ENCODE results near the gene DCUN1D2.

Gene DCUN1D2

DNA sequence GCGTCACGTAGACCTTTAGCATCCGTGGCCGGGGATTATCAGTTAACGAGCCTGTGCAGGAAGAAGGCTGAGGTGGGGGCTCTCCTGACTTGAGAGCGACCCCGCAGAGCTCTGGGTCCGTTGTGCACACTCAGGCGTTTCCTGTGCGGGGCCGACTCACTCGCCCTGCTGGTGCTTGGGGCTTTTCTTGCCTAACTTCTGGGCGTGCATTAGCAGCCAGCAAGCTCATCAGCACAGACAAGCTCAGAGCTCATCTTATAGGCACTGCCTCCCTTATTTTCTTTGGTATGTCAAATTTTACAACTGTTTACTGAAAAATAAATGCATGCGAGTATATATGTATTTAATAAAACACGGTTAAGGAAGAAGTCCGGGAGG is 60.9 kb downstream of the DCUN1D2 start:
- no peak for DNase-seq (ENCODE audit: low read depth)
- TF ChIP-seq, protein P1, sequence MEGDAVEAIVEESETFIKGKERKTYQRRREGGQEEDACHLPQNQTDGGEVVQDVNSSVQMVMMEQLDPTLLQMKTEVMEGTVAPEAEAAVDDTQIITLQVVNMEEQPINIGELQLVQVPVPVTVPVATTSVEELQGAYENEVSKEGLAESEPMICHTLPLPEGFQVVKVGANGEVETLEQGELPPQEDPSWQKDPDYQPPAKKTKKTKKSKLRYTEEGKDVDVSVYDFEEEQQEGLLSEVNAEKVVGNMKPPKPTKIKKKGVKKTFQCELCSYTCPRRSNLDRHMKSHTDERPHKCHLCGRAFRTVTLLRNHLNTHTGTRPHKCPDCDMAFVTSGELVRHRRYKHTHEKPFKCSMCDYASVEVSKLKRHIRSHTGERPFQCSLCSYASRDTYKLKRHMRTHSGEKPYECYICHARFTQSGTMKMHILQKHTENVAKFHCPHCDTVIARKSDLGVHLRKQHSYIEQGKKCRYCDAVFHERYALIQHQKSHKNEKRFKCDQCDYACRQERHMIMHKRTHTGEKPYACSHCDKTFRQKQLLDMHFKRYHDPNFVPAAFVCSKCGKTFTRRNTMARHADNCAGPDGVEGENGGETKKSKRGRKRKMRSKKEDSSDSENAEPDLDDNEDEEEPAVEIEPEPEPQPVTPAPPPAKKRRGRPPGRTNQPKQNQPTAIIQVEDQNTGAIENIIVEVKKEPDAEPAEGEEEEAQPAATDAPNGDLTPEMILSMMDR (IDR thresholded peaks at IDR 0.05; ENCODE audit: low read length, missing control alignments): no peak
- no peak overlapping the region for H3K4me3 ChIP-seq (replicated peaks; ENCODE audit: low read depth, low read length)

DNA sequence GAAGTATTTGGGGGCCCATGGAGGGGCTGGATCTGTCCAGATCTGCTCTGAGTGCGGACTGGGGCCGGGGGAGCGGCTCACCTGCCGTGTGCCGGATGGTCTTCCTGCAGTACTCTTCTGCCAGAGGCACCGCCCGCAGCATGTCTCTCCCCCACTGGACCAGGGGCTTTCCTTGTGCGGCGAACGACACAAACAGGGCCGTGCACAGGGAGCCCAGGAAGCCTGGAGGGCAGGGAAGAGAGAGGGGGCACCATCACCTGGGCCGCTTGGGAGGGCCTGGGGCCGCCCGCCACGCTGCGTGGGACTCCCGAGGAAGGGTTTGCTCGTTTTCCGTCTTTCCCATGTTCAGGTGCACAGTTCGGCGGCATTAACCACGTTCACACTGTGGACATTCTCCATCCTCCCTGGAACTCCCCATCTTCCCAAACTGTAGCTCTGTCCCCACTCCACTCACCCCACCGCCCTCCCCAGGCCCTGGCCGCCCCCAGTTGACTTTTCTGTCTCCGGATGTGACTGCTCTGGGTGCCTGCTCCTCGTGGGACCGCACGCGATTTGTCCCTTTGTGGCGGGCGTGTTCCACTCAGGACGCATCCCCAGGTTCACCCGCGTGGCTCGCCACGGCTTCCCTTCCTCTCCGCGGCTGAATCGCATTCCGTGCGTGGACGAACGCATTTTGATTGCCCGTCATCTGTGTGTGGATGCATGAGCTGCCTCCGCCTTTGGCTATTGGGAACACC is 61.5 kb downstream of the DCUN1D2 start:
- DNase-seq (ENCODE audit: low read depth): no peak
- no peak overlapping the region for H3K4me3 ChIP-seq (replicated peaks; ENCODE audit: low read depth, low read length)
- TF ChIP-seq, protein P1 (IDR thresholded peaks at IDR 0.05; ENCODE audit: low read length, missing control alignments): no peak

DNA sequence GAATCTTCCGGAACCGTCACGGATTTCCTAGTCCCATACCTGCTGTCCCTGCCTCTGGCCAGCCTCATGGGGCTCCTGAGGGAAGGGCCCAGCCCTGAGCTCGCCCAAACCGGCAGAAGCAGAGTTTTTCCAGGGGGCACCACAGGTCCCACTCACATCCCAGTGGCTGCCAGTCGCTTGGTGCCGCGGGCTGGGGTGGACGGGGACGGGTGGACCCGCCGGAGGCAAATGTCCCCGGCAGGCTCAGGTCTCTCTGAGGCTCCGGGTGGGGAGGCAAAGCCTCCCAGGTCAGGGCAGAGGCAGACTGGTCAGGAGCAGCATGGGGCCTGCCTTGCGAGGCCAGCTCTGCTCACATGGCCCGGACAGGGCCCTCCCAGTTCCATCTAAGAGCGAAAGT is 62.0 kb downstream of the DCUN1D2 start:
- no peak overlapping the region for H3K4me3 ChIP-seq (replicated peaks; ENCODE audit: low read depth, low read length)
- TF ChIP-seq, protein P1 (IDR thresholded peaks at IDR 0.05; ENCODE audit: low read length, missing control alignments): no peak
- DNase-seq (ENCODE audit: low read depth): no peak

DNA sequence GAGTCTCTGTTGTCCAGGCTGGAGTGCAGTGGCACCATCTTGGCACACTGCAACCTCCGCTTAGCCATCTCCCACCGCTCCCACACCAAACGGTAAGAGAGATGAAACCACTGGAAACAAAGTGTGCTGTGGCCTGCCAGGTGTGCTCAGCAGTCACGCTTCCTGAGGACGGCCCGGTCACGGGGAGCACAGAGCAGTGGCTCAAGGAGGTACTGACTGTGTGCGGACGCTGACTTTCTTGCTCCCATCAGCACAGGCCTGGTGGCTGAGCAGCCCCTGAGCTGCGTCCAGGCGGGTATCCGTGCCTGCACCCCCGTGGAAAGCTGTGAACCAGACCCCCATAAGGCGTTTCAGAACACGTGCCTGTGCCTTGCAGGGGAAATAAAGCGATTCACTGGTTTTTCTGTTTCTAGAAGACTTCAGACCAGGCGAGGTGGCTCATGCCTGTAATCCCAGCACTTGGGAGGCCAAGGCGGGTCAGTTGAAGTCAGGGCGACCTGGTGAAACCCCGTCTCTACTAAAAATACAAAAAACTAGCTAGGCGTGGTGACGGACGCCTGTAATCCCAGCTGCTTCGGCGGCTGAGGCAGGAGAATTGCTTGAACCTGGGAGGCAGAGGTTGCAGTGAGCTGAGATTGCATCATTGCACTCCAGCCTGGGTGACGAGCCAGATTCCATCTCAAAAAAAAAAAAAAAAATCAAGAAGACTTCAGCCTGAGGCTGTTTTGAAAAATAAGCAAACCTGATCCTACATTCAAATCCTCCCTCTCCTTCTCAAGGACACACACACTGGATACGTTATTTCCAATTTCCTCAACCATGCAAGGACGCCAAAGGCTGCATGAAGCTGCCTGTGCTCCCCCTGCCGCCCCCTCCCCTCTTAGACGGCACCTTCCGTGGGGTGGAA is 62.7 kb downstream of the DCUN1D2 start:
- TF ChIP-seq, protein P1 (IDR thresholded peaks at IDR 0.05; ENCODE audit: low read length, missing control alignments): no peak
- H3K4me3 ChIP-seq (replicated peaks; ENCODE audit: low read depth, low read length): no peak overlapping the region
- DNase-seq (ENCODE audit: low read depth): no peak

DNA sequence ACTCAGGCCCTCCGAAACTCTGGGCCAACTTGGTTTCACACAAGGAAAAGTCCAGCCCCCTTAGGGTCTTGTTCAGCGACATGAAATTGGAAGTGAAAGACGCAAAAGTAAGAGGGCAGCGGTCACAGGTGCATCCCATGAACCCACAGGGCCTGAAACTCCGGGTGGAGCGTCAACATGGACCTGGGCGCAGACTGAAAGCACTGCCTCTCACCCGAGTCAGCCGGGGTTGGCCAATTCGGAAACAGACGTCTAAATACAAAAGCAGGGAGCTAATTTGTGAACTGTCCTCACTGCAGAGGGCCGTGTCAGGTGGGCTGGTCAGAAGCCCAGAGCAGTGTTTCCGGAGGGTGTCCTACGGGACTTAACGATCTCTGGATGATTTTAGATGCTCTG is 63.9 kb downstream of the DCUN1D2 start:
- TF ChIP-seq, protein P1 (IDR thresholded peaks at IDR 0.05; ENCODE audit: low read length, missing control alignments): no peak
- no peak for DNase-seq (ENCODE audit: low read depth)
- H3K4me3 ChIP-seq (replicated peaks; ENCODE audit: low read depth, low read length): no peak overlapping the region

DNA sequence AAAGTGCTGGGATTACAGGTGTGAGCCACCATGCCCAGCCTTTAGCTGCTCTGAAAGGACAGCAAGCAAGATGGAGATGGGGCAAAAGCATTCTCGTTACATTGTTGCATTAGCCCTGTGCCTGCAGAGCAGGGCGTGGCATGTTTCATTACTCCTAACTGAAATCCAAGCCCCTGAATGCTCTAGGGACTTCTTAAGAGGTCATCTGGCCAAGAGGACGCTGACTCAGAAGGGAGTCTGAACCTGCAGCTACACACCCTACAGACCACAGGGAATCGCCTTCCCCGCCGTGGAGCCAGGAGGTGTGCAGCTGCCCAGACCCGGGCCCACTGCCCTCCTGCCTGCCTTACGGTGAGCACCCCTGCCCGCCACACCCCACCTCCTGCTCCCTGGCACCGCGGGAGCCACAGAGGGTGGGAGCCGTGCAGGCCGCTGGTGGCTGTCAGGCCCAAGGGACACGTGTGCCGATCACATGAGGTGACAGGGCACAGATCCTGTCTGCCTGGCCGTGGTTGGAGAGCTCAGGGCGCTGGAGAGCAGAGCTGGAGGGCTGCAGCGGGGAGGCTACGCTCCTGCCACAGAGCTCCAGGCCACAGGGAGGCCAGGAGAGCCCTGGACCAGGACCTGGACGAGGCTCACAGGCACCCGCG is 64.4 kb downstream of the DCUN1D2 start:
- TF ChIP-seq, protein P1 (IDR thresholded peaks at IDR 0.05; ENCODE audit: low read length, missing control alignments): no peak
- H3K4me3 ChIP-seq (replicated peaks; ENCODE audit: low read depth, low read length): no peak overlapping the region
- DNase-seq (ENCODE audit: low read depth): no peak

All from fibroblast of pulmonary artery (primary cell).